ENCODE data around the gene ACOT7.
"Not testable (repeated sequence)": the region's sequence is repeated elsewhere in the genome, so short reads cannot be mapped to it uniquely, and the experiment has no call there.

ACOT7 gene

DNA sequence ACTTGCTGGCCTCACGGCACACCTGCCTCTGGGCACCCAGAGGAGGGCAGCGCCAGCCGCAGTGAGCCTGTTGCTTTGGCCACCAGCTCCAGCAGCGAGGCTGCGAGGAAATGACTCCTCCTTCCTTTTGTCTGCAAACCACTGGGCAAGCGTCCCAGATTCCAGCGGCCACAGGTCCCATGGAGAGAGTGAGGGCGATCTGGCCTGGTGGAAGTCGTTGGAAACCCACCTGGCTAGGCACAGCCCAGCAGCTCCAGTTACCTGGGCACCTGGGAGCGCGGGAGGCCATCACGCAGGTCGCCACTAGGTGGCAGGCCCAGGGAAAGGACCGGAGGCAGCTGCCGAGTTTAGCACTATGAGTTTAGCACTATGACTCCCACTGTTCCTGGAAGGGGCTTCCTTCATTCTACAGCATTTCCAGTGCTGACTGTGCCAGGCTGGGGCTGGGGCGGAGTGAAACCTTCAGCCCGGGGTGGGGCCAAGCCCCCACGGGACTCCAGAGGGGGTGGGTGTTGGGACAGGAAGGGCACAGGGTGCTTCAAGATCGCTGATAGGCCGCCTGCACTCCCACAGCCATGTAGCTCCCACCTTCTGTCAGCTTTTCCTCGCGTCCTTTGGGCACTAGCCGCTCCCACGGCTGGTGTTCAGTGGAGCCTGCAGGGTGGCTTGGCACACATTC, 29.9 kb upstream of the ACOT7 start:
- DNase-seq: no peak

DNA sequence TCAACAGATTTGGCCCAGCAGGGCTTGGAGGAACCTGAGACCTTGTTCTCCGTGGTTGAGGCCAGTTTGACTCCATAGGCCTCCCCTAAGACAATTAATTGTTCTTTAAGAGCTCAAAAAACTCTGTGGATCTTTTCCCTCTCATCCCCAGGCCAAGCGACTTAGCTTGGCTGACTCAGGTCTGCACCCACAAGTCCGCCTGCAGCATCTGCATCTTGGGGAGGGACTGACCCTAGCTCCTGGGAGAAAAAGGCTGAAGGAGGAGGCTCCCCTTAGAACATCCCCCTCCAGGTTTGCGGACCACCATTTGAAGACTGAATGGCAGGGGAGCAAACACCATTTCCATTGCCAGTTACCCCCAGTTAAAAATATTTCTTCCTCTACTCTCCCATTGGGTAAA, 27.7 kb upstream of the ACOT7 start:
- no peak for DNase-seq

GRCh38 chr1:6420454-6421042, 27.0 kb upstream of the ACOT7 start:
- DNase-seq: no peak

- no peak for DNase-seq
Measured at GRCh38 chr1:6419804-6420453, 26.4 kb upstream of the ACOT7 start, which contains the start of gene HES2. HES2 (minus strand) TSS chr1:6419919; CDS start chr1:6419820, 99 bp downstream.

- DNase-seq: no peak
Measured at GRCh38 chr1:6419397-6419803, 25.8 kb upstream of the ACOT7 start.

GRCh38 chr1:6418668-6419396, 25.3 kb upstream of the ACOT7 start:
- DNase-seq: no peak

GRCh38 chr1:6417961-6418667, 24.5 kb upstream of the ACOT7 start:
- no peak for DNase-seq

DNA sequence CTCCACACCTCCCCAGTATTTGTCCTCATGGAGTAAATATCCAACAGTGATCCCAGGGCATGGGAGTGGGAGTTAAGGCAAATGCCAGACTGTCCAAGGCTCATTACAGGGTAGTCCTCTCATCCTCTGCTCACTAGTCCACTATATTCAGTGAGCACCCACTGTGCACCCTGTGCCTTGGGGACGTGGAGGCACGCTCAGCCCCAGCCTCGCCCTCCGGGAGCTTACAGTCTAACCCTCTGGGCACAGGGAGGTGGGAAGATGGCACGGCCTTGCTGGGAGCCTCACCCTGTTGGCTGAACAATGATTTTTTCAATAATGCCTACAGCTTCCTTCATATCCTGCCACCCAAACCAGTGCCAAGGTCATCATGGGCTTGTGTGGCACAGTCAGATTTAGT, 23.3 kb upstream of the ACOT7 start:
- DNase-seq: no peak

DNA sequence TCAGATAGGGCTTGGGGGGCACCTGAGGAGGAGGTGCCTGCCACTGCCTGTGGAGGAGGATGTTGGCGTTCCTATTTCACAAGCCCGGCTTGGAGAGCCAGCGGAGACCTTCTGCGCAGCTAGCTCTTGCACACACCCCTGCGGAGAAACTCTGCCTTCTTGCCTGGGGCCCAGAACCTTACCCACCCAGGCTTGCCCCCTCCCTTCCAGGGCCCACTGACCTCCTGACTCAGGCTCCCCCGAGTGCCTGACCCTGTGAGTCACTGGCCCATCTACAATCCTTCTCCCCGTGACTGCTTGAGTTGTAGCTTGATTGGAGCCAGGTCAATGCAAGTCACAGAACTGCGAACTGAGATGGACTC, 22.7 kb upstream of the ACOT7 start:
- no peak for DNase-seq

DNA sequence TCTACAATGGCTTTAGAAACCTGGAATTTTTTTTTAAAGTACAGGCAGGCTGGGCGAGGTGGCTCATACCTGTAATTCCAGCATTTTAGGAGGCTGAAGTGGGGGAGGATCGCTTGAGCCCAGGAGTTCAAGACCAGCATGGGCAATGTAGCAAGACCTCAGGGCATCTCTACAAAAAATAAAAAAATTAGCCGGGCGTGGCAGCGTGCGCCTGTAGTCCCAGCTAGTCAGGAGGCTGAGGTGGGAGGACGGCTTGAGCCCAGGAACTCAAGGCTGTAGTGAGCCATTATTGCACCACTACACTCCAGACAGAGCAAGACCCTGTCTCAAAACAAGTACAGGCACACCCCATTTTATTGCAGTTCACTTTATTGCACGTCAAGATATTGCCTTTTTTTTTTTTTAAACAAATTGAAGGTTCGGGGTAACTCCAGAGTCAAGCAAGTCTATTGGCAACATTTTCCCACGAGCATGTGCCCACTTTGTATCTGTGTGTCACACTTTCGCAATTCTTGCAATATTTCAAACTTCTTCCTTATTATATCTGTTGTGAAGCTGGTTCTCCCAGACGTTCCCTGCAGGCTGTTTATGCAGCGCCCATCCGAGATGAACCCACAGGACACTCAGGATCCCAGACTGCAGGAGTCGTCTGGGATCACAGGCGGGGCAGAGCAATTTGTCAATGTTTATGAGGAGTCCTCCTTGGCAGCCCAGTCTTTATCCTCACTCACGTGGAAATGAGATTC, 21.5 kb upstream of the ACOT7 start:
- DNase-seq: peak; percentile 88

DNA sequence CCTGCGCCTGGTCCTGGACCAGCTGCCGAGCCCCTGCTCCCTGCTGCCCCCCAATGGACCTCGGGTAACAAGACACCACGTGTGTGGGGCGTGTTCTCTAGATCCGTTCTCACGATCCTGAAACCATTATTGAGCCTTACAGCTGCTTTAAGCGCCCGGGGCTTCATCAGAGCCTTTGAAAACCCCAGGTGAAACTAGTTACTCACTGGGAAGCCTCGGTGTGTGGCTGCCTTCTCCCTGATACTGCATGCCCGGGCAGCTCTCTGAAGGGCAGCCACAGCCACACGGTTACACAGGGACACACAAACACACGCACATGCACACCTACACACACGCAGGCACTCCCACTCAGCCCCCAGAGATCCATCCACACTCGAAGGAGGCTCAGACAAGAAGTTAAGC, 20.9 kb upstream of the ACOT7 start:
- peak; percentile 43 for DNase-seq

DNA sequence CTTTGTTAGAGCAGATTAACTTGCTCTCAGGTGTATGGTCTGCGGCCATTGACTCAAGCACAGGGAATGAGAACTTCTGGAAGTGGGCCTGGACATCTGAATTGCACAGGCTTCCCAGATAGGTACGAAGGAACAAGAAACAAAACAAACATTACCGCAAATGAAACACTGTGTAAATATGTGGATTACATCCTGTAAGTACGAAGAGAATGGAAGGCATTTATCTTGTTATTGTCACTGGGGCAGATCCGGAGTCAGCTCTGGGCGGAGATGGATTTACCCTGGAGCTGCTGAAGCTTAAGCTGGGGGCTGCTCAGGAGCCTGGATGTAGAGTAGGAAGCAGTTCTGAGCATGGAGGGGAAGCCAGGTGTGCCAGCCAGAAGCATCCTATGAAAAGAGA, 19.3 kb upstream of the ACOT7 start:
- no peak for DNase-seq

DNA sequence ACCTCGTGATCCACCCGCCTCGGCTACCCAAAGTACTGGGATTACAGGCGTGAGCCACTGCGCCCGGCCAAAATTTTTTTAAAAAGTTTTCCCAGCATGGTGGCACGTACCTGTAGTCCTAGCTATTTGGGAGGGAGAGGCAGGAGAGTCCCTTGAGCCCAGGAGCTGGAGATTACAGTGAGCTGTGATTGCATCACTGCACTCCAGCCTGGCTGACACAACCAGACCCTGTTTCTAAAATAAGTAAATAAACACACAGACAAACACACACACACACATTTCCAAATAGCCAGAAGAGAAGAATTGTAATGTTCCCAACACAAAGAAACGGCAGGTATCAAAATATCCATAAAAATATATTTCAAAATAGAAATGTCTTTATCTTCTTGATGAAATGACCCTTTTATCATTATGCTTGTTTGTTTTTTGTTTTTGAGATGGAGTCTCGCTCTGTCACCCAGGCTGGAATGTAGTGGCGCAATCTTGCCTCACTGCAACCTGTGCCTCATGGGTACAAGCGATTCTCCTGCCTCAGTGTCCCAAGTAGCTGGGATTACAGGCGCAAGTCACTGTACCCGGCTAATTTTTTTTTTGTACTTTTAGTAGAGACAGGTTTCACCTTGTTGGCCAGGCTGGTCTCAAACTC, 16.8 kb upstream of the ACOT7 start:
- DNase-seq: no peak

DNA sequence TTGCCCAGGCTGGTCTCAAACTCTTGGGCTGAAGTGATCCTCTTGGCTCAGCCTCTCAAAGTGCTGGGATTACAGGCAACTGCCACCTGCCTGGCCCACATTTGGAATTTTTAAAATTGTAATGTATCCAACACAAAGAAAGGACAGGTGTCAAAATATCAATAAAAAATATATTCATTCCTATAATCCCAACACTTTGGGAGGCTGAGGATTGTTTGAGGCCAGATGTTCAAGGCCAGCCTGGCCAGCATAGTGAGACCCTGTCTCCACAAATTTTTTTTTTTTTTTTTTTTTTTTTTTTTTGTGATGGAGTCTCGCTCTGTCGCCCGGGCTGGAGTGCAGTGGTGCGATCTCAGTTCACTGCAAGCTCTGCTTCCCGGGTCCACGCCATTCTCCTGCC, 16.2 kb upstream of the ACOT7 start:
- DNase-seq: no peak

- no peak for DNase-seq
Measured at GRCh38 chr1:6409053-6409452, 15.5 kb upstream of the ACOT7 start.

DNA sequence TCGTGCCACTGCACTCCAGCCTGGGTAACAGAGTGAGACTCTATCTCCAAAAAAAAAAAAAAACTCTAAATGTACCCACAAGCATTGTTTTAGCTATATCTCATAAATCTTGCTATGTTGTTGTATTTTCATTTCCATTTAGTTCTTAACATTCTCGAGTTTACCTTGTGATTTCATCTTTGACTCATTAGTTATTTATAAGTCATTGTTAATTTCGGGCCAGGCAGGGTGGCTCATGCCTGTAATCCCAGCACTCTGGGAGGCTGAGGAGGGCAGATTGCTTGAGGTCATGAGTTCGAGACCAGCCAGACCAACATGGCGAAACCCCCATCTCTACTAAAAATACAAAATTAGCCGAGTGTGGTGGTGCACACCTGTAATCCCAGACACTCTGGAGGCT, 14.5 kb upstream of the ACOT7 start:
- DNase-seq: no peak

DNA sequence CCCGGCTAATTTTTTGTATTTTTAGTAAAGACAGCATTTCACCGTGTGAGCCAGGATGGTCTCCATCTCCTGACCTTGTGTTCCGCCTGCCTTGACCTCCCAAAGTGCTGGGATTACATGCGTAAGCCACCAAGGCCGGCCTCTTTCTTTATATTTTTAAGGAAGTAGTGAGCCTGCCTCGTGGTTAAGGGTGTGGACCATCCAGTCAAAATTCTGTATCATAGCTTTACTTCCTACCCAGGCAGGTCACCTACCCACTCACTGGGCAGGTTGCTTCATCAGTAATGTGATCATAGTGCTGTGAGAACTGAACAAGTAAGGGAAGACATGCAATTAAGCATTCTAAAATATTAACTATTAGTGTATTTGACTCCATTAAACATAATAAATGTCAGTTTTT, 8.1 kb upstream of the ACOT7 start:
- peak; percentile 95 for DNase-seq

DNA sequence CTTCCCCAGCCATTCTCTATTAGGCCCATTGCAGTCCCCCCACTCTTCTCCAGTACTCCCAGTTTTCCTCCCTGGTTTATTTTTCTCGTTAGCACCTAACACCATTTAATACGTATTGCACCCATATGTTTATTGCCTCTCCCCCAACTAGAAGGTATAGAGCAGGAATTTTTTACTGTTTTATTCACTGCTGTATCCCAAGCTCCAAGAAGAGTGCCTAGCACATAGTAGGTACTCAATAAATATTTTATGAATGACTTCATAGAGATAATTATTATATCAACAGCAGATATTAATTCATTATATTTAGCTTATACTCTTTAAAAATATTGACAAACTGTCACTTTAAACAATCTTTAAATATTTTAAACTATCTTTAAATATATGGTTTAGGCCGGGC, 5.7 kb upstream of the ACOT7 start:
- no peak for DNase-seq

GRCh38 chr1:6397844-6398441, 4.4 kb upstream of the ACOT7 start:
- DNase-seq: peak; percentile 46

GRCh38 chr1:6396998-6397397, 3.4 kb upstream of the ACOT7 start:
- no peak for DNase-seq

DNA sequence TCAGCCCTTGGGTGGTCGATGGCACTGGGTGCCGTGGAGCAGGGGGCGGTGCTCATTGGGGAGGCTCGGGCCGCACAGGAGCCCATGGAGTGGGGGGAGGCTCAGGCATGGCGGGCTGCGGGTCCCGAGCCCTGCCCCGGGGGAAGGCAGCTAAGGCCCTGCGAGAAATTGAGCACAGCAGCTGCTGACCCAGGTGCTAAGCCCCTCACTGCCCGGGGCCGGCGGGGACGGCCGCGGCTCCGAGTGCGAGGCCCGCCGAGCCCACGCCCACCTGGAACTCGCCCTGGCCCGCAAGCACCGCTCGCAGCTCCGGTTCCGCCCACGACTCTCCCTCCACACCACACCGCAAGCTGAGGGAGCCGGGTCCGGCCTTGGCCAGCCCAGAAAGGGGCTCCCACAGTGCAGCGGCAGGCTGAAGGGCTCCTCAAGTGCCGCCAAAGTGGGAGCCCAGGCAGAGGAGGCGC, 2.2 kb upstream of the ACOT7 start:
- not testable (repeated sequence) for DNase-seq

All from inflammatory macrophage treated with lipopolysaccharide for 4 hours (primary cell).